B cell (primary cell): ENCODE measurements around the gene PIWIL4. TPM values are rescaled to one million over a fixed set of nuclear protein-coding genes. Genes with fewer than 3 reads are reported as not detected.

Experiments
- ATAC-seq: fragments of 200-7000 bp; cut with Tn5 transposase; one replicate; pipeline ENCODE4 v1.10.0; 2021; ENCODE audit warnings: low read depth, mild to moderate bottlenecking, moderate number of reproducible peaks, moderate library complexity
- CTCF ChIA-PET: fragments of 350-600 bp; sonication (Branson Sonifier 250); formaldehyde crosslinking; loops from one replicate; lab custom pipeline; 2021; ENCODE audit warnings: antibody characterized with exemption, inconsistent platforms; lab: Charles Lee
- POLR2A ChIA-PET: fragments of 350-600 bp; sonication (Branson Sonifier 250); formaldehyde crosslinking; loops from one replicate; lab custom pipeline; 2021; ENCODE audit warnings: antibody characterized with exemption; lab: Charles Lee
- DNase-seq: peaks from one replicate; pipeline ENCODE4 v3.0.0; 2013
- H2AFZ ChIP-seq: 2 replicates; pipeline ENCODE4 v1.6.1; 2012; ENCODE audit warnings: mild to moderate bottlenecking, low read depth, low read length; ENCODE audit not compliant: insufficient read depth, poor library complexity, severe bottlenecking
- H3K27ac ChIP-seq, 2 donors: 1 replicate in 1 of 2; 2 replicates in 1 of 2; pipeline ENCODE4 v1.5.1; 2012 to 2013; ENCODE audit warnings: low read length in 2 of 2, mild to moderate bottlenecking in 2 of 2, moderate library complexity in 1 of 2
- H3K27me3 ChIP-seq, 4 experiments: fragments of 200-600 bp in 1 of 4; sonication (generic) in 1 of 4; replicated peaks in 1 of 4; 1 replicate in 2 of 4; 2 replicates in 2 of 4; pipeline versions ENCODE4 v1.6.1 to v1.7.0; 2013 to 2016; ENCODE audit warnings: low read length in 3 of 4, mild to moderate bottlenecking in 2 of 4, mixed read lengths in 1 of 4, moderate library complexity in 1 of 4; ENCODE audit not compliant: insufficient read depth in 4 of 4, control insufficient read depth in 3 of 4; ENCODE audit errors: control extremely low read depth in 1 of 4
- H3K36me3 ChIP-seq, 2 experiments: replicated peaks in 1 of 2; 1 replicate in 1 of 2; 2 replicates in 1 of 2; pipeline versions ENCODE4 v1.6.1 to v1.7.1; 2013; ENCODE audit warnings: low read length in 1 of 2; ENCODE audit not compliant: insufficient read depth in 2 of 2, control insufficient read depth in 1 of 2; ENCODE audit errors: control extremely low read depth in 1 of 2, extremely low read depth in 1 of 2
- H3K4me1 ChIP-seq, 2 donors: fragments of 200-600 bp in 1 of 2; sonication (generic) in 1 of 2; 1 replicate in 1 of 2; 2 replicates in 1 of 2; pipeline versions ENCODE4 v1.5.1 to v1.6.1; 2013 to 2017; ENCODE audit warnings: low read length in 2 of 2; ENCODE audit not compliant: control insufficient read depth in 2 of 2, insufficient read depth in 2 of 2
- H3K4me2 ChIP-seq: replicated peaks from 2 replicates; pipeline ENCODE3; 2012; ENCODE audit warnings: mild to moderate bottlenecking, low read depth, low read length; ENCODE audit not compliant: poor library complexity, severe bottlenecking
- H3K4me3 ChIP-seq, 5 experiments: fragments of 200-600 bp in 1 of 5; sonication (generic) in 1 of 5; 1 replicate in 3 of 5; 2 replicates in 2 of 5; pipeline versions ENCODE4 v1.5.1 to v1.7.0; 2011 to 2016; ENCODE audit warnings: low read length in 4 of 5, mild to moderate bottlenecking in 4 of 5, low read depth in 2 of 5, control low read depth in 1 of 5, moderate library complexity in 1 of 5; ENCODE audit not compliant: insufficient read depth in 1 of 5; ENCODE audit errors: control extremely low read depth in 1 of 5, extremely low read depth in 1 of 5
- H3K79me2 ChIP-seq: fragments of 200-600 bp; sonication (generic); one replicate; pipeline ENCODE4 v1.6.0; 2016; ENCODE audit warnings: low read length; ENCODE audit not compliant: control insufficient read depth, insufficient read depth
- H3K9ac ChIP-seq: fragments of 200-600 bp; sonication (generic); 2 replicates; pipeline ENCODE4 v1.6.1; 2017; ENCODE audit warnings: mild to moderate bottlenecking, low read length, moderate library complexity
- H3K9me3 ChIP-seq, 3 donors: one replicate each; pipeline versions ENCODE4 v1.6.1 to v1.7.1; 2013; ENCODE audit warnings: low read length in 2 of 3; ENCODE audit not compliant: control insufficient read depth in 2 of 3, insufficient read depth in 1 of 3; ENCODE audit errors: control extremely low read depth in 1 of 3
- H4K20me1 ChIP-seq: 2 replicates; pipeline ENCODE4 v1.6.0; 2012; ENCODE audit warnings: mild to moderate bottlenecking, low read length; ENCODE audit not compliant: insufficient read depth, control insufficient read depth, poor library complexity, severe bottlenecking
- H3K27ac Mint-ChIP-seq: one replicate; pipeline ENCODE4 v1.8.0; 2021; ENCODE audit warnings: mixed read lengths
- H3K27me3 Mint-ChIP-seq: one replicate; pipeline ENCODE4 v1.8.0; 2021; ENCODE audit warnings: mixed read lengths
- H3K4me1 Mint-ChIP-seq: one replicate; pipeline ENCODE4 v1.8.0; 2021; ENCODE audit warnings: mixed read lengths
- H3K4me3 Mint-ChIP-seq: one replicate; pipeline ENCODE4 v1.8.0; 2021; ENCODE audit warnings: mixed read lengths
- H3K9me3 Mint-ChIP-seq: one replicate; pipeline ENCODE4 v1.8.0; 2022; ENCODE audit warnings: mixed read lengths; ENCODE audit not compliant: insufficient read depth
- CTCF ChIP-seq: fragments of 200-600 bp; IDR thresholded peaks from one replicate; pipeline ENCODE4 v1.8.0; 2022; ENCODE audit warnings: antibody characterized with exemption, mild to moderate bottlenecking
- EZH2 ChIP-seq: IDR thresholded peaks from 2 replicates; pipeline ENCODE4 v1.6.1; 2012; ENCODE audit warnings: borderline replicate concordance, low read depth, mild to moderate bottlenecking, moderate library complexity, low read length; ENCODE audit not compliant: insufficient read depth, poor library complexity, severe bottlenecking
- WGBS: methylation state at CpG from one replicate; pipeline ENCODE4 v1.1.5; 2013; ENCODE audit warnings: missing lambda C conversion rate; ENCODE audit not compliant: insufficient coverage; 5-methylcytosine and 5-hydroxymethylcytosine counted together
- intact Hi-C: fragments of 100-400 bp; cut with micrococcal nuclease; formaldehyde crosslinking; loops from one replicate; pipeline ENCODE4 v1.10.0; 2022
- polyA plus RNA-seq: library from polyadenylated mRNA; depleted of rRNA; stranded (reverse); fragments of >200 nt; gene quantifications from 2 replicates; pipeline ENCODE4 v1.2.3, GENCODE V29; 2012
- total RNA-seq, 2 donors: library from RNA; stranded (reverse); fragments of 120-200 nt in 1 of 2; gene quantifications; 1 replicate in 1 of 2; 2 replicates in 1 of 2; pipeline versions ENCODE4 v1.2.3 to v1.2.4, GENCODE V29; 2013 to 2022

PIWIL4 gene
- total and polyA plus RNA-seq, 2 donors (not counting 1 experiment from before 2014, with no cell fraction given): 0.67 to 1.4 TPM

DNA sequence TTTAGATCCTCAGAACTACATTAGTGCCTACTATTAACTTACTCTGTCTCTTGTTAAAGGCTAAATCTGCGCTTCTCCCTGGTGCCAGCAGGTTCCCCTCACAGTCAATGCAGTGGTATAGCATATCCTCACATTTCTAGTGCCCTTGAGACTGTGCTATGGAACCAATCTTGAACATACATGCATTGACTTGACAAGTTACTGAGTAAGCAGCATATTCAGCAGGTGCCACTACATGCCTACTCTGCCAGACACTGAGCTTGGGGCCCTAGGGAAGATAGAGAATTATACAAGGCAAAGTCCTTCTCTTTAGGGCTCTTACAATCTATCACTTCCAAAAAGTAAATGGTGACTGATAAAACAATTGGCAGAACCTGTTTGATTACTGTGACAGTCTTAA is 20.3 kb upstream of the PIWIL4 start:
- H3K27ac ChIP-seq: no peak overlapping the region
- no peak overlapping the region for H2AFZ ChIP-seq
- H4K20me1 ChIP-seq: peaks cover 5% of the 10 kb centered on the region
- H3K27me3 Mint-ChIP-seq: no peaks in the 10 kb centered on the region
- H3K4me1 Mint-ChIP-seq: peaks cover 23% of the 10 kb centered on the region
- H3K9ac ChIP-seq: no peak overlapping the region
- no peaks in the 10 kb centered on the region for H3K79me2 ChIP-seq
- no peak overlapping the region for H3K4me3 ChIP-seq
- peaks cover 6 to 18% of the 10 kb centered on the region in 2 donors for H3K4me1 ChIP-seq
- no peaks in the 10 kb centered on the region for H3K27me3 ChIP-seq
- peaks cover 0 to 3% (median 0%) of the 10 kb centered on the region in 3 donors for H3K9me3 ChIP-seq
- CTCF ChIA-PET: interaction anchor here (1.0 kb wide), 1 partner anchor 42 kb away, joined by 3 read pairs; no protein-coding TSS in a partner anchor
- no peak for DNase-seq
- no peaks in the 10 kb centered on the region for H3K9me3 Mint-ChIP-seq
- intact Hi-C loops: no loop called here
- WGBS: 100% methylated on average over 1 of the region's 1 CpG
- no peaks in the 10 kb centered on the region for H3K36me3 ChIP-seq
- no peak overlapping the region for H3K4me2 ChIP-seq
- no peak for ATAC-seq
- H3K27ac Mint-ChIP-seq: no peak overlapping the region
- TF ChIP-seq CTCF: no peak
- TF ChIP-seq EZH2: no peak
- POLR2A ChIA-PET: no interaction called here
- H3K4me3 Mint-ChIP-seq: peak overlapping the region; percentile 23

- TF ChIP-seq EZH2: no peak
- no peak for TF ChIP-seq CTCF
- CTCF ChIA-PET: no interaction called here
- POLR2A ChIA-PET: no interaction called here
- H3K27ac ChIP-seq: no peak overlapping the region
- intact Hi-C loops: no loop called here
- ATAC-seq (no peak), DNase-seq (no peak)
- H4K20me1 ChIP-seq: peaks cover 5% of the 10 kb centered on the region
- H3K27me3 ChIP-seq: no peaks in the 10 kb centered on the region
- H3K9me3 ChIP-seq: peaks cover 0 to 3% (median 0%) of the 10 kb centered on the region in 3 donors
- WGBS: 74% methylated on average over 3 of the region's 5 CpGs
- no peak overlapping the region for H3K4me2 ChIP-seq
- H2AFZ ChIP-seq: no peak overlapping the region
- Mint-ChIP-seq H3K9me3 (no peaks in the 10 kb centered on the region), H3K4me3 (no peak overlapping the region), H3K27ac (no peak overlapping the region), H3K27me3 (no peaks in the 10 kb centered on the region), H3K4me1 (peaks cover 11% of the 10 kb centered on the region)
- no peaks in the 10 kb centered on the region for H3K79me2 ChIP-seq
- H3K36me3 ChIP-seq: no peaks in the 10 kb centered on the region
- H3K4me3 ChIP-seq: no peak overlapping the region
- peaks cover 0 to 9% of the 10 kb centered on the region in 2 donors for H3K4me1 ChIP-seq
- H3K9ac ChIP-seq: no peak overlapping the region
Measured at GRCh38 chr11:94549146-94549545, 18.0 kb upstream of the PIWIL4 start.
